Measurements from ENCODE around the gene KIF5C. TPM values are rescaled to one million over a fixed set of nuclear protein-coding genes. Genes with fewer than 3 reads are reported as not detected.

Gene KIF5C
- total and polyA plus RNA-seq, 2 of the 13 experiments (the other 11 are each of a cell fraction or from before 2014, with no cell fraction given) = 0.15 to 0.20 TPM

DNA sequence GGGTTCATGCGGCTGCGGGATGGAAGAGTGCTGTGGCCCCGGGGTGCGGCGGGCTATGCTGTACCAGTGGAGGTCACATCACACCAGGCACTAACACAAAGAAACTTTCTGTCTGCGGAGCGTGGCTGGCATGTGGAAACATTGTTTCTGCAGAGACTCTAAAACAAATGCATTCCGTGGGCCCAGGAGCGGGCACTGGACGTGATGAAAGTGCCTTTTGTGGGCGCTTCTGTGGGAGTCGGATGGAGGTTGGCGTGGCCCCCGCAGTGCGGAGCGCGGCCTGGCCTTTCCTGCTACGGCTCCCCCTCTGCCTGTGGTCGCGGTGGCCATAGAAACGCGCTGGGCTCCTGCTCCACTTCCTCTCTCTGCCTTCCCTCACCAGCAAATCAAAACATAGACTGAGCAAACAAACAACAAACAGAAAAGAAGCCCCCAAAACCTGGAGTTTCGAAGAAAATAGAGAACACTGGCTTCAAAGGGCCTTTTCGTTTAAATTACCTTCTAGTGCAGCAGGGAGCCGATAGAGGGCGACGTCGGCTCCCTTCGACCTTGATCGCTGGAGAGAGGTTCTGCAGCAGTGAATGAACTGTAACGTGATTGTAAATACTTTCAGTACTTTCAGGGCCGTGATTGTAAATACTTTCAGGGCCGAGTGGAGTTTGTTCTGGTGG, 51.4 kb downstream of the KIF5C start (continued):
- TF ChIP-seq, protein P1, sequence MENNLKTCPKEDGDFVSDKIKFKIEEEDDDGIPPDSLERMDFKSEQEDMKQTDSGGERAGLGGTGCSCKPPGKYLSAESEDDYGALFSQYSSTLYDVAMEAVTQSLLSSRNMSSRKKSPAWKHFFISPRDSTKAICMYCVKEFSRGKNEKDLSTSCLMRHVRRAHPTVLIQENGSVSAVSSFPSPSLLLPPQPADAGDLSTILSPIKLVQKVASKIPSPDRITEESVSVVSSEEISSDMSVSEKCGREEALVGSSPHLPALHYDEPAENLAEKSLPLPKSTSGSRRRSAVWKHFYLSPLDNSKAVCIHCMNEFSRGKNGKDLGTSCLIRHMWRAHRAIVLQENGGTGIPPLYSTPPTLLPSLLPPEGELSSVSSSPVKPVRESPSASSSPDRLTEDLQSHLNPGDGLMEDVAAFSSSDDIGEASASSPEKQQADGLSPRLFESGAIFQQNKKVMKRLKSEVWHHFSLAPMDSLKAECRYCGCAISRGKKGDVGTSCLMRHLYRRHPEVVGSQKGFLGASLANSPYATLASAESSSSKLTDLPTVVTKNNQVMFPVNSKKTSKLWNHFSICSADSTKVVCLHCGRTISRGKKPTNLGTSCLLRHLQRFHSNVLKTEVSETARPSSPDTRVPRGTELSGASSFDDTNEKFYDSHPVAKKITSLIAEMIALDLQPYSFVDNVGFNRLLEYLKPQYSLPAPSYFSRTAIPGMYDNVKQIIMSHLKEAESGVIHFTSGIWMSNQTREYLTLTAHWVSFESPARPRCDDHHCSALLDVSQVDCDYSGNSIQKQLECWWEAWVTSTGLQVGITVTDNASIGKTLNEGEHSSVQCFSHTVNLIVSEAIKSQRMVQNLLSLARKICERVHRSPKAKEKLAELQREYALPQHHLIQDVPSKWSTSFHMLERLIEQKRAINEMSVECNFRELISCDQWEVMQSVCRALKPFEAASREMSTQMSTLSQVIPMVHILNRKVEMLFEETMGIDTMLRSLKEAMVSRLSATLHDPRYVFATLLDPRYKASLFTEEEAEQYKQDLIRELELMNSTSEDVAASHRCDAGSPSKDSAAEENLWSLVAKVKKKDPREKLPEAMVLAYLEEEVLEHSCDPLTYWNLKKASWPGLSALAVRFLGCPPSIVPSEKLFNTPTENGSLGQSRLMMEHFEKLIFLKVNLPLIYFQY (CRISPR knock-in tag; IDR thresholded peaks at IDR 0.05; ENCODE audit: borderline replicate concordance) = no peak
- TF ChIP-seq, protein P2, sequence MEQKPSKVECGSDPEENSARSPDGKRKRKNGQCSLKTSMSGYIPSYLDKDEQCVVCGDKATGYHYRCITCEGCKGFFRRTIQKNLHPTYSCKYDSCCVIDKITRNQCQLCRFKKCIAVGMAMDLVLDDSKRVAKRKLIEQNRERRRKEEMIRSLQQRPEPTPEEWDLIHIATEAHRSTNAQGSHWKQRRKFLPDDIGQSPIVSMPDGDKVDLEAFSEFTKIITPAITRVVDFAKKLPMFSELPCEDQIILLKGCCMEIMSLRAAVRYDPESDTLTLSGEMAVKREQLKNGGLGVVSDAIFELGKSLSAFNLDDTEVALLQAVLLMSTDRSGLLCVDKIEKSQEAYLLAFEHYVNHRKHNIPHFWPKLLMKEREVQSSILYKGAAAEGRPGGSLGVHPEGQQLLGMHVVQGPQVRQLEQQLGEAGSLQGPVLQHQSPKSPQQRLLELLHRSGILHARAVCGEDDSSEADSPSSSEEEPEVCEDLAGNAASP (CRISPR knock-in tag; IDR thresholded peaks at IDR 0.05; ENCODE audit: borderline replicate concordance) = peak; percentile 25; the same call in 1 of the 2 replicates
- no peak for TF ChIP-seq ZNF274 (CRISPR knock-in tag; IDR thresholded peaks at IDR 0.05)
- TF ChIP-seq, protein P3, sequence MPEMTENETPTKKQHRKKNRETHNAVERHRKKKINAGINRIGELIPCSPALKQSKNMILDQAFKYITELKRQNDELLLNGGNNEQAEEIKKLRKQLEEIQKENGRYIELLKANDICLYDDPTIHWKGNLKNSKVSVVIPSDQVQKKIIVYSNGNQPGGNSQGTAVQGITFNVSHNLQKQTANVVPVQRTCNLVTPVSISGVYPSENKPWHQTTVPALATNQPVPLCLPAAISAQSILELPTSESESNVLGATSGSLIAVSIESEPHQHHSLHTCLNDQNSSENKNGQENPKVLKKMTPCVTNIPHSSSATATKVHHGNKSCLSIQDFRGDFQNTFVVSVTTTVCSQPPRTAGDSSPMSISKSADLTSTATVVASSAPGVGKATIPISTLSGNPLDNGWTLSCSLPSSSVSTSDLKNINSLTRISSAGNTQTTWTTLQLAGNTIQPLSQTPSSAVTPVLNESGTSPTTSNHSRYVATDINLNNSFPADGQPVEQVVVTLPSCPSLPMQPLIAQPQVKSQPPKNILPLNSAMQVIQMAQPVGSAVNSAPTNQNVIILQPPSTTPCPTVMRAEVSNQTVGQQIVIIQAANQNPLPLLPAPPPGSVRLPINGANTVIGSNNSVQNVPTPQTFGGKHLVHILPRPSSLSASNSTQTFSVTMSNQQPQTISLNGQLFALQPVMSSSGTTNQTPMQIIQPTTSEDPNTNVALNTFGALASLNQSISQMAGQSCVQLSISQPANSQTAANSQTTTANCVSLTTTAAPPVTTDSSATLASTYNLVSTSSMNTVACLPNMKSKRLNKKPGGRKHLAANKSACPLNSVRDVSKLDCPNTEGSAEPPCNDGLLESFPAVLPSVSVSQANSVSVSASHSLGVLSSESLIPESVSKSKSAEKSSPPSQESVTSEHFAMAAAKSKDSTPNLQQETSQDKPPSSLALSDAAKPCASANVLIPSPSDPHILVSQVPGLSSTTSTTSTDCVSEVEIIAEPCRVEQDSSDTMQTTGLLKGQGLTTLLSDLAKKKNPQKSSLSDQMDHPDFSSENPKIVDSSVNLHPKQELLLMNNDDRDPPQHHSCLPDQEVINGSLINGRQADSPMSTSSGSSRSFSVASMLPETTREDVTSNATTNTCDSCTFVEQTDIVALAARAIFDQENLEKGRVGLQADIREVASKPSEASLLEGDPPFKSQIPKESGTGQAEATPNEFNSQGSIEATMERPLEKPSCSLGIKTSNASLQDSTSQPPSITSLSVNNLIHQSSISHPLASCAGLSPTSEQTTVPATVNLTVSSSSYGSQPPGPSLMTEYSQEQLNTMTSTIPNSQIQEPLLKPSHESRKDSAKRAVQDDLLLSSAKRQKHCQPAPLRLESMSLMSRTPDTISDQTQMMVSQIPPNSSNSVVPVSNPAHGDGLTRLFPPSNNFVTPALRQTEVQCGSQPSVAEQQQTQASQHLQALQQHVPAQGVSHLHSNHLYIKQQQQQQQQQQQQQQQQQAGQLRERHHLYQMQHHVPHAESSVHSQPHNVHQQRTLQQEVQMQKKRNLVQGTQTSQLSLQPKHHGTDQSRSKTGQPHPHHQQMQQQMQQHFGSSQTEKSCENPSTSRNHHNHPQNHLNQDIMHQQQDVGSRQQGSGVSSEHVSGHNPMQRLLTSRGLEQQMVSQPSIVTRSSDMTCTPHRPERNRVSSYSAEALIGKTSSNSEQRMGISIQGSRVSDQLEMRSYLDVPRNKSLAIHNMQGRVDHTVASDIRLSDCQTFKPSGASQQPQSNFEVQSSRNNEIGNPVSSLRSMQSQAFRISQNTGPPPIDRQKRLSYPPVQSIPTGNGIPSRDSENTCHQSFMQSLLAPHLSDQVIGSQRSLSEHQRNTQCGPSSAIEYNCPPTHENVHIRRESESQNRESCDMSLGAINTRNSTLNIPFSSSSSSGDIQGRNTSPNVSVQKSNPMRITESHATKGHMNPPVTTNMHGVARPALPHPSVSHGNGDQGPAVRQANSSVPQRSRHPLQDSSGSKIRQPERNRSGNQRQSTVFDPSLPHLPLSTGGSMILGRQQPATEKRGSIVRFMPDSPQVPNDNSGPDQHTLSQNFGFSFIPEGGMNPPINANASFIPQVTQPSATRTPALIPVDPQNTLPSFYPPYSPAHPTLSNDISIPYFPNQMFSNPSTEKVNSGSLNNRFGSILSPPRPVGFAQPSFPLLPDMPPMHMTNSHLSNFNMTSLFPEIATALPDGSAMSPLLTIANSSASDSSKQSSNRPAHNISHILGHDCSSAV (CRISPR knock-in tag; IDR thresholded peaks at IDR 0.05; ENCODE audit: borderline replicate concordance) = no peak
- TF ChIP-seq MXD4 (CRISPR knock-in tag; IDR thresholded peaks at IDR 0.05) = no peak
- TF ChIP-seq YY1 (IDR thresholded peaks at IDR 0.05; ENCODE audit: insufficient read depth, insufficient replicate concordance, low read depth, low read length) = no peak
- TF ChIP-seq ZNF776 (CRISPR knock-in tag; IDR thresholded peaks at IDR 0.05) = no peak
